Measurements from ENCODE around the gene DMXL1. TPM values are rescaled to one million over a fixed set of nuclear protein-coding genes. Genes with fewer than 3 reads are reported as not detected.

DMXL1 gene
- total RNA-seq, 2 donors from 2014 or later: 47.8 to 51.8 TPM

- Mint-ChIP-seq H3K4me1 (peaks cover 23% of the 10 kb centered on the region), H3K4me3 (no peak overlapping the region), H3K27me3 (ENCODE audit: insufficient read depth) (no peaks in the 10 kb centered on the region), H3K9me3 (peaks cover 13% of the 10 kb centered on the region), H3K36me3 (ENCODE audit: low read depth) (peaks cover 26% of the 10 kb centered on the region), H3K27ac (no peak overlapping the region)
- no peaks in the 10 kb centered on the region for H3K27me3 ChIP-seq (ENCODE audit: control insufficient read depth, insufficient read depth, low read length, poor library complexity, severe bottlenecking)
- H3K9me3 ChIP-seq (ENCODE audit: control insufficient read depth, low read length): peaks cover 11% of the 10 kb centered on the region
- no peak overlapping the region for H3K4me3 ChIP-seq (ENCODE audit: low read length)
- no peak overlapping the region for H3K27ac ChIP-seq (ENCODE audit: low read depth, low read length)
- H3K9ac ChIP-seq (ENCODE audit: extremely low read depth, low read length, poor library complexity, severe bottlenecking): no peak overlapping the region
- TF ChIP-seq CTCF (conservative IDR thresholded peaks at IDR 0.05): no peak
- no peaks in the 10 kb centered on the region for H3K36me3 ChIP-seq (ENCODE audit: control insufficient read depth, insufficient read depth, low read length)
- no peak for DNase-seq
- peaks cover 5% of the 10 kb centered on the region for H3K4me1 ChIP-seq (ENCODE audit: control insufficient read depth, insufficient read depth, low read length)
- WGBS, 2 experiments (ENCODE audit: insufficient coverage in 1 of 2, insufficient read length in 1 of 2): 96% methylated on average over 2 of the region's 3 CpGs; no CpG with 5 or more reads in 1 of the 2 experiments
Observed at GRCh38 chr5:119082691-119083090, 11.8 kb downstream of the DMXL1 start.

GRCh38 chr5:119083679-119084078, 12.8 kb downstream of the DMXL1 start:
- 90 to 91% methylated on average over 3 of the region's 3 CpGs for WGBS, 2 experiments (ENCODE audit: insufficient coverage in 1 of 2, insufficient read length in 1 of 2)
- peaks cover 21% of the 10 kb centered on the region for H3K4me1 Mint-ChIP-seq

GRCh38 chr5:119088438-119088837, 17.6 kb downstream of the DMXL1 start:
- H3K4me3 Mint-ChIP-seq: no peak overlapping the region
- Histone ChIP-seq H3K4me1 (ENCODE audit: control insufficient read depth, insufficient read depth, low read length) (no peaks in the 10 kb centered on the region), H3K9me3 (ENCODE audit: control insufficient read depth, low read length) (peaks cover 22% of the 10 kb centered on the region), H3K27me3 (ENCODE audit: control insufficient read depth, insufficient read depth, low read length, poor library complexity, severe bottlenecking) (no peaks in the 10 kb centered on the region), H3K27ac (ENCODE audit: low read depth, low read length) (no peak overlapping the region), H3K4me3 (ENCODE audit: low read length) (no peak overlapping the region), H3K36me3 (ENCODE audit: control insufficient read depth, insufficient read depth, low read length) (peaks cover 4% of the 10 kb centered on the region), H3K9ac (ENCODE audit: extremely low read depth, low read length, poor library complexity, severe bottlenecking) (no peak overlapping the region)
- H3K27me3 Mint-ChIP-seq (ENCODE audit: insufficient read depth): no peaks in the 10 kb centered on the region
- H3K9me3 Mint-ChIP-seq: peaks cover 31% of the 10 kb centered on the region
- H3K27ac Mint-ChIP-seq: no peak overlapping the region
- DNase-seq: no peak
- no peak for TF ChIP-seq CTCF (conservative IDR thresholded peaks at IDR 0.05)
- peaks cover 1% of the 10 kb centered on the region for H3K4me1 Mint-ChIP-seq
- H3K36me3 Mint-ChIP-seq (ENCODE audit: low read depth): peaks cover 34% of the 10 kb centered on the region
- 89% methylated on average over 2 of the region's 2 CpGs; no CpG with 5 or more reads in 1 of the 2 experiments for WGBS, 2 experiments (ENCODE audit: insufficient coverage in 1 of 2, insufficient read length in 1 of 2)

More at GRCh38 chr5:119083679-119084078, 12.8 kb downstream of the DMXL1 start:
- Mint-ChIP-seq H3K27me3 (ENCODE audit: insufficient read depth) (no peaks in the 10 kb centered on the region), H3K36me3 (ENCODE audit: low read depth) (peaks cover 26% of the 10 kb centered on the region), H3K27ac (no peak overlapping the region), H3K4me3 (no peak overlapping the region), H3K9me3 (peaks cover 13% of the 10 kb centered on the region)
- no peak overlapping the region for H3K4me3 ChIP-seq (ENCODE audit: low read length)
- no peak for DNase-seq
- H3K4me1 ChIP-seq (ENCODE audit: control insufficient read depth, insufficient read depth, low read length): peaks cover 4% of the 10 kb centered on the region
- no peak overlapping the region for H3K27ac ChIP-seq (ENCODE audit: low read depth, low read length)
- H3K9me3 ChIP-seq (ENCODE audit: control insufficient read depth, low read length): peaks cover 11% of the 10 kb centered on the region
- no peak for TF ChIP-seq CTCF (conservative IDR thresholded peaks at IDR 0.05)
- H3K27me3 ChIP-seq (ENCODE audit: control insufficient read depth, insufficient read depth, low read length, poor library complexity, severe bottlenecking): no peaks in the 10 kb centered on the region
- no peaks in the 10 kb centered on the region for H3K36me3 ChIP-seq (ENCODE audit: control insufficient read depth, insufficient read depth, low read length)
- H3K9ac ChIP-seq (ENCODE audit: extremely low read depth, low read length, poor library complexity, severe bottlenecking): no peak overlapping the region

Measured in endodermal cell (in vitro differentiated cells).